ENCODE results near the gene COMMD1.
"Not testable (repeated sequence)": the region's sequence is repeated elsewhere in the genome, so short reads cannot be mapped to it uniquely, and the experiment has no call there.

COMMD1 gene

DNA sequence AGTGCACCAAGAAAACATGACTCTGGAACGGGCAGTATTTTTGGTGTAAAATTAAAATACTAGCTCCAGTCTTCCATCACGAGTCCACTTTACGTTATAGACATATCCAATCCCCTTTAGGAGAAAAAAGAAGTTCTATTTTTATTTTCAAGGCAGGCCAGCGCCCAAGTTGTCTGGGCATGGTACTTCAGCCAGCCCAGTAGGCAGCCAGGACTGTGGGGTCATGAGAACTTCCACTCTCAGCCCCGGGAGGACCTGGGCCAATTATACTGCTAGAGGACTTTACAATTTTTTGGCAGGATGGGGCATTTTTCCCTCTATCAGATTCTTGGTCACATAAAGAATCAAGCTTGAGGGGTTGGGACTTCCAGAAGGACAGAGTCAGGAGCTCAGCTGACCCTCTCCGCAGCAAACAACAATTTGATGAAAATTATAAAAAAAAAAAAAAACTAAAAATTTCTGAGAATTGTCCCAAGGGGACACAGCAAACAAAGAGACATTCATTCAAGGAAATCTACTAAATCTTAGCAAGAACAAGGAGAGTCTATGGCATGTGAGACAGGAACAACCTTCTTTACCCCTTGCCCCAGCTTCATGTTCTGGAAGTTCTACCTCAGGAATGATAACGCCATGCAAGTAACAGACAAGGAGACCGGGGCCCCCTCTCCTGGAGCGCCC lies 253.1 kb downstream of the COMMD1 start:
- Histone ChIP-seq H3K27ac (ENCODE audit: low read depth, low read length) (no peak overlapping the region), H3K4me3 (ENCODE audit: low read length) (no peak overlapping the region), H3K4me1 (ENCODE audit: control insufficient read depth, low read length) (peaks cover 8% of the 10 kb centered on the region), H4K20me1 (ENCODE audit: control insufficient read depth, insufficient read depth, low read depth, low read length) (no peaks in the 10 kb centered on the region), H3K27me3 (ENCODE audit: control insufficient read depth, low read length) (no peaks in the 10 kb centered on the region), H3K36me3 (ENCODE audit: control insufficient read depth, low read length) (no peaks in the 10 kb centered on the region), H3K4me2 (ENCODE audit: low read length) (no peak overlapping the region), H3K9me3 (ENCODE audit: control insufficient read depth, insufficient read depth, low read length) (peaks cover 3% of the 10 kb centered on the region; the same call in 1 of the 2 replicates), H3K79me2 (ENCODE audit: control insufficient read depth, low read length) (no peaks in the 10 kb centered on the region), H3F3A (ENCODE audit: control insufficient read depth, insufficient read depth) (no peaks in the 10 kb centered on the region), H3K9me2 (replicated peaks; ENCODE audit: control insufficient read depth, low read length) (no peaks in the 10 kb centered on the region)
- TF ChIP-seq, protein P1, sequence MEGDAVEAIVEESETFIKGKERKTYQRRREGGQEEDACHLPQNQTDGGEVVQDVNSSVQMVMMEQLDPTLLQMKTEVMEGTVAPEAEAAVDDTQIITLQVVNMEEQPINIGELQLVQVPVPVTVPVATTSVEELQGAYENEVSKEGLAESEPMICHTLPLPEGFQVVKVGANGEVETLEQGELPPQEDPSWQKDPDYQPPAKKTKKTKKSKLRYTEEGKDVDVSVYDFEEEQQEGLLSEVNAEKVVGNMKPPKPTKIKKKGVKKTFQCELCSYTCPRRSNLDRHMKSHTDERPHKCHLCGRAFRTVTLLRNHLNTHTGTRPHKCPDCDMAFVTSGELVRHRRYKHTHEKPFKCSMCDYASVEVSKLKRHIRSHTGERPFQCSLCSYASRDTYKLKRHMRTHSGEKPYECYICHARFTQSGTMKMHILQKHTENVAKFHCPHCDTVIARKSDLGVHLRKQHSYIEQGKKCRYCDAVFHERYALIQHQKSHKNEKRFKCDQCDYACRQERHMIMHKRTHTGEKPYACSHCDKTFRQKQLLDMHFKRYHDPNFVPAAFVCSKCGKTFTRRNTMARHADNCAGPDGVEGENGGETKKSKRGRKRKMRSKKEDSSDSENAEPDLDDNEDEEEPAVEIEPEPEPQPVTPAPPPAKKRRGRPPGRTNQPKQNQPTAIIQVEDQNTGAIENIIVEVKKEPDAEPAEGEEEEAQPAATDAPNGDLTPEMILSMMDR (IDR thresholded peaks at IDR 0.05; ENCODE audit: low read depth, low read length, poor library complexity, severe bottlenecking), result no peak
- no peak for TF ChIP-seq EZH2phosphoT487 (IDR thresholded peaks at IDR 0.05; ENCODE audit: borderline replicate concordance, low read length)

DNA sequence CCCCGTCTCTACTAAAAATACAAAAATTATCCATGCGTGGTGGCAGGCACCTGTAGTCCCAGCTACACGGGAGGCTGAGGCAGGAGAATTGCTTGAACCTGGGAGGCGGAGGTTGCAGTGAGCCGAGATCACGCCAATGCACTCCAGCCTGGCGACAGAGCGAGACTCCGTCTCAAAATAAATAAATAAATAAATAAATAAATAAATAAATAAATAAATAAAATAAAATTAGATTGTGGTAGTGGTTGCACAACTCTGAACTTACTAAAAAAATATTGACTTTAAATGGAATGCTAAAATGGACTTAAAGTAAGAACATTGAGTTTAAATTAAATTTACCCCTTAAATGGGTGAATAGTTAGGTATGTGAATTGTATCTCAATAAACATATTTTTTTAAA lies 255.2 kb downstream of the COMMD1 start:
- not testable (repeated sequence) for H3K79me2 ChIP-seq (ENCODE audit: control insufficient read depth, low read length); H4K20me1 ChIP-seq (ENCODE audit: control insufficient read depth, insufficient read depth, low read depth, low read length); H3K4me2 ChIP-seq (ENCODE audit: low read length); H3K36me3 ChIP-seq (ENCODE audit: control insufficient read depth, low read length); H3K4me3 ChIP-seq (ENCODE audit: low read length); H3K4me1 ChIP-seq (ENCODE audit: control insufficient read depth, low read length); H3F3A ChIP-seq (ENCODE audit: control insufficient read depth, insufficient read depth); H3K27me3 ChIP-seq (ENCODE audit: control insufficient read depth, low read length); H3K9me3 ChIP-seq (ENCODE audit: control insufficient read depth, insufficient read depth, low read length); H3K9me2 ChIP-seq (replicated peaks; ENCODE audit: control insufficient read depth, low read length); H3K27ac ChIP-seq (ENCODE audit: low read depth, low read length)

DNA sequence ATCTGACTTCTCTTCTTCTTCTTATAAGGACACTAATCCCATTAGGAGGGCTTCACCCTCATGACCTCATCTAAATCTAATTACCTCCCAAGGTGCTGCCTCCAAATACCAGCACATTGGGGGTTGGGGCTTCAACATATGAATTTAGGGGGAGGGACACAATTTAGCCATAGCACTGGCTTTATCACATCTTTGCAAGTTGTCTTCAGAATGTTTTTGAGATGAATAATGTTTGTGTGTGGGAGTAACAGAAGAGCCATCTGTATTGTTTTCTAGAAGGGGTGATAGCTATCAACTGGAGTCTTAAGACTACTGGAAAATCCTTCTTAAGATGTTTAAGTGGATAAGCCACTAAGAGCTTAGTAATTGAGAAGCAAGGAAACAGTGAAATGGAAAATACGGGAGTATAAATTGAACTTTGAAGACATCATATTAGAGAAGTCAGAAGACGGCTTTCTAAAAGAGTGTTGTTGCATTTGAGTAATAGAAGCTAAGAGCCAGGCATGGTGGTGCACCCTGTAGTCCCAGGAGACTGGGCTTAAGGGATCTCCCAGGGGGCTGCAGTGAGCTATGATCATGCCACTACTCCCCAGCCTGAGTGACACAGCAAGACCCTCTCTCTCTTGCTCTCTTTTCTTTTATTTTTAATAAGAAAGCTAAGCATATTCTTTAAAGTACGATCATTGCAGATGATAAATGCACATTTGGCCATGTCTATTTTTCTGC lies 257.8 kb downstream of the COMMD1 start:
- H3K27ac ChIP-seq (ENCODE audit: low read depth, low read length), result no peak overlapping the region
- H3K79me2 ChIP-seq (ENCODE audit: control insufficient read depth, low read length), result no peaks in the 10 kb centered on the region
- no peaks in the 10 kb centered on the region for H3K36me3 ChIP-seq (ENCODE audit: control insufficient read depth, low read length)
- H3K9me2 ChIP-seq (replicated peaks; ENCODE audit: control insufficient read depth, low read length), result no peaks in the 10 kb centered on the region
- H3K27me3 ChIP-seq (ENCODE audit: control insufficient read depth, low read length), result no peaks in the 10 kb centered on the region
- H3F3A ChIP-seq (ENCODE audit: control insufficient read depth, insufficient read depth), result no peaks in the 10 kb centered on the region
- peaks cover 8% of the 10 kb centered on the region for H3K4me1 ChIP-seq (ENCODE audit: control insufficient read depth, low read length)
- H4K20me1 ChIP-seq (ENCODE audit: control insufficient read depth, insufficient read depth, low read depth, low read length), result no peaks in the 10 kb centered on the region
- H3K4me2 ChIP-seq (ENCODE audit: low read length), result no peak overlapping the region
- no peak overlapping the region for H3K4me3 ChIP-seq (ENCODE audit: low read length)
- no peaks in the 10 kb centered on the region for H3K9me3 ChIP-seq (ENCODE audit: control insufficient read depth, insufficient read depth, low read length)
- TF ChIP-seq EZH2phosphoT487 (IDR thresholded peaks at IDR 0.05; ENCODE audit: borderline replicate concordance, low read length), result no peak
- TF ChIP-seq, protein P1 (IDR thresholded peaks at IDR 0.05; ENCODE audit: low read depth, low read length, poor library complexity, severe bottlenecking), result no peak

DNA sequence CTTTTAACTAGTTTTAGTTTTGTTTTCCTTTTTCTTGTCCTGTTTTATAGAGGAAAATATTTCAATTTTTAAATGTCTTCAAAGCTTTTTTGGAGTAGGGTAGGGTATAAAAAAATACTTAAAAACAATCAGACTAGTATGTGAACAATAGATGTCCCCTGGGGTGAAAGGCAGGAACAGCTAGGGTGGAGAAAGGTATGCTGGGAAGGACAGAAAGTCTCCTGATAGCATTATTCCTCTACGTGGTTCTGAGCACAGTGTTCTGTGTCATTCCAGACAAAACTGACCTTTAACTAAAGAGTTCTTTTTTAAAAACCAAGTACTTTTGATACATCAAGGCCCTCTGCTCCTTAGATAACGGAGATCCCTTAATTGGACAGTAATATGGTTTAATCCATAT lies 258.4 kb downstream of the COMMD1 start:
- Histone ChIP-seq H3K4me3 (ENCODE audit: low read length) (no peak overlapping the region), H3K27ac (ENCODE audit: low read depth, low read length) (no peak overlapping the region), H3K4me2 (ENCODE audit: low read length) (no peak overlapping the region), H3K27me3 (ENCODE audit: control insufficient read depth, low read length) (no peaks in the 10 kb centered on the region), H3K9me3 (ENCODE audit: control insufficient read depth, insufficient read depth, low read length) (no peaks in the 10 kb centered on the region), H3K9me2 (replicated peaks; ENCODE audit: control insufficient read depth, low read length) (no peaks in the 10 kb centered on the region), H4K20me1 (ENCODE audit: control insufficient read depth, insufficient read depth, low read depth, low read length) (no peaks in the 10 kb centered on the region), H3K79me2 (ENCODE audit: control insufficient read depth, low read length) (no peaks in the 10 kb centered on the region), H3K4me1 (ENCODE audit: control insufficient read depth, low read length) (peaks cover 8% of the 10 kb centered on the region), H3F3A (ENCODE audit: control insufficient read depth, insufficient read depth) (no peaks in the 10 kb centered on the region), H3K36me3 (ENCODE audit: control insufficient read depth, low read length) (no peaks in the 10 kb centered on the region)
- TF ChIP-seq EZH2phosphoT487 (IDR thresholded peaks at IDR 0.05; ENCODE audit: borderline replicate concordance, low read length), result no peak
- TF ChIP-seq, protein P1 (IDR thresholded peaks at IDR 0.05; ENCODE audit: low read depth, low read length, poor library complexity, severe bottlenecking), result no peak

Measured in DOHH2 (cell line).